Frontal cortex (tissue), 4 donors: Measurements from ENCODE around the gene SPACDR. TPM values are rescaled to one million over a fixed set of nuclear protein-coding genes. Genes with fewer than 3 reads are reported as not detected.

ENCODE experiments used
- DNase-seq, 2 donors: peaks; one replicate each; pipeline ENCODE4 v3.0.0; 2012; ENCODE audit warnings: low spot score in 2 of 2
- FAIRE-seq: peaks from 2 replicates; lab custom pipeline; 2012; peaks lifted over from hg19 to GRCh38; lab: Jason Lieb, UNC
- total RNA-seq: library from RNA; depleted of rRNA; stranded (reverse); fragments of >200 nt; gene quantifications from one replicate; pipeline ENCODE4 v1.2.3, GENCODE V29; 2014
- donor health status: control.
- donor health status: control.
- donor health status: control.

SPACDR gene
- total RNA-seq, 1 donor from 2014 or later, result not detected

- FAIRE-seq (no peak), DNase-seq (no peak)
Observed at GRCh38 chr7:100426516-100426915, 37.5 kb downstream of the SPACDR start.

GRCh38 chr7:100425347-100425746, 38.7 kb downstream of the SPACDR start:
- no peak for DNase-seq
- FAIRE-seq, result no peak

- DNase-seq, result no peak
- no peak for FAIRE-seq
Observed at GRCh38 chr7:100423315-100423714, 40.7 kb downstream of the SPACDR start.

GRCh38 chr7:100419660-100420226, 44.3 kb downstream of the SPACDR start:
- no peak for FAIRE-seq

GRCh38 chr7:100418930-100419659, 45.0 kb downstream of the SPACDR start:
- FAIRE-seq (no peak), DNase-seq (no peak)

More at GRCh38 chr7:100419660-100420226, 44.3 kb downstream of the SPACDR start:
- no peak for DNase-seq

- DNase-seq (no peak), FAIRE-seq (no peak)
Observed at GRCh38 chr7:100415448-100415847, 48.6 kb downstream of the SPACDR start.

- DNase-seq (no peak), FAIRE-seq (no peak)
Observed at GRCh38 chr7:100413889-100414288, 50.2 kb downstream of the SPACDR start.

GRCh38 chr7:100413346-100413745, 50.7 kb downstream of the SPACDR start:
- no peak for FAIRE-seq
- no peak for DNase-seq

- no peak for DNase-seq
Observed at GRCh38 chr7:100411101-100411500, 53.0 kb downstream of the SPACDR start.

GRCh38 chr7:100407285-100408180, 56.5 kb downstream of the SPACDR start:
- DNase-seq, result peak in 1 of 2 donors; percentile 49
- FAIRE-seq, result no peak

More at GRCh38 chr7:100411101-100411500, 53.0 kb downstream of the SPACDR start:
- no peak for FAIRE-seq

GRCh38 chr7:100406767-100407166, 57.3 kb downstream of the SPACDR start:
- DNase-seq, result no peak
- FAIRE-seq, result no peak

Other genes with a start within 250 kb of the SPACDR start
- not detected for gene PVRIG, start 244.3 kb downstream of the SPACDR start, total RNA-seq
- not detected for gene SPDYE3, start 156.6 kb downstream of the SPACDR start, total RNA-seq
- 9.0 TPM for gene PILRB, start 106.1 kb downstream of the SPACDR start, total RNA-seq
- 0.82 TPM for gene PILRA, start 90.8 kb downstream of the SPACDR start, total RNA-seq
- gene ZCWPW1, start 35.6 kb downstream of the SPACDR start, total RNA-seq, result 2.0 TPM
- 27.7 TPM for gene MEPCE, start 34.4 kb downstream of the SPACDR start, total RNA-seq
- 7.3 TPM for gene PPP1R35, start 27.8 kb downstream of the SPACDR start, total RNA-seq
- 7.3 TPM for gene TSC22D4, start 15.0 kb upstream of the SPACDR start, total RNA-seq
- 55.0 TPM for gene NYAP1, start 19.7 kb upstream of the SPACDR start, total RNA-seq
- 2.0 TPM for gene AGFG2, start 74.9 kb upstream of the SPACDR start, total RNA-seq
- not detected for gene SAP25, start 109.6 kb upstream of the SPACDR start, total RNA-seq
- 6.1 TPM for gene LRCH4, start 121.9 kb upstream of the SPACDR start, total RNA-seq
- 0.41 TPM for gene FBXO24, start 122.1 kb upstream of the SPACDR start, total RNA-seq
- 3.3 TPM for gene PCOLCE, start 138.1 kb upstream of the SPACDR start, total RNA-seq
- 9.0 TPM for gene MOSPD3, start 148.3 kb upstream of the SPACDR start, total RNA-seq
- gene TFR2, start 177.3 kb upstream of the SPACDR start, total RNA-seq, result 2.9 TPM
- gene ACTL6B, start 192.2 kb upstream of the SPACDR start, total RNA-seq, result 163 TPM
- 72.6 TPM for gene GNB2, start 209.5 kb upstream of the SPACDR start, total RNA-seq
- gene GIGYF1, start 230.0 kb upstream of the SPACDR start, total RNA-seq, result 15.1 TPM
- 52.6 TPM for gene POP7, start 241.9 kb upstream of the SPACDR start, total RNA-seq